Measurements from ENCODE around the gene TOGARAM1. TPM values are rescaled to one million over a fixed set of nuclear protein-coding genes. Genes with fewer than 3 reads are reported as not detected.

The TOGARAM1 gene
- total RNA-seq, 1 experiment from 2014 or later, result 5.9 TPM

DNA sequence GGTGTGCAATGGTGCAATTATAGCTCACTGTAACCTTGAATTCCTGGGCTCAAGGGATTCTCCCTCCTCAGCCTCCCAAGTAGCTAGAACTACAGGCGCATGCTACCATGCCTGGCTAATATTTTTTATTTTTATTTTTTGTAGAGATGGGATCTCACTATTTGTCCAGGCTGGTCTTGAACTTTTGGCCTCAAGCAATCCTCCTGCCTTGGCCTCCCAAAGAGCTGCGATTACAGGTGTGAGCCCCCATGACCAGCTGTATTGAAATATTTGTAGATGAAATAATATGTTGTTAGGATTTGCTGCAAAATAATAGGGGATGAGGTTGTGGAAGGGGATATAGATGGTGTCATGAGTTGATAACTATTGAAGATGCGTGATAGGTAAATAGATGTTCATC, 5.1 kb upstream of the TOGARAM1 start:
- POLR2A ChIA-PET, result no interaction called here

DNA sequence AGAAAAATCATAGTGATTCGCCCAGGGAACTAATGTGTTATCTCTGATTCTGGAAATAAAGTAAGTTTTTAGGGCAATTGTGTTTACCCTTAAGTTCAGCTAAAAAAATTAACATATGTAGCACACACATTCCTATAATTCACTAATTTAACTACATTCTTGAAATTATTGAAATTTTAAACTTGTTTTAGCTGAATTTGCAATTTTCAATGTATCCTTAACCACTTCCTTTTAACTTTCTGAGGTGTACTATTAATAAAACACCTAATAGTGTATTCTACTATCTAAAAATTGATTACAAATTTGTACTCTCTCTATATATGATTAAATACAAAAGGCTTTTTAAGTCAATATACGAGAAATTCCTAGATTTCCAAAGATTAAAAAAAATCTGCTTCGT, 2.5 kb upstream of the TOGARAM1 start:
- Mint-ChIP-seq H3K27me3 (ENCODE audit: insufficient read depth, unreplicated experiment) (no peaks in the 10 kb centered on the region), H3K4me1 (ENCODE audit: low read depth, unreplicated experiment) (peaks cover 7% of the 10 kb centered on the region), H3K9me3 (ENCODE audit: unreplicated experiment) (no peaks in the 10 kb centered on the region), H3K36me3 (ENCODE audit: insufficient read depth, unreplicated experiment) (no peaks in the 10 kb centered on the region), H3K4me3 (ENCODE audit: unreplicated experiment) (no peak overlapping the region), H3K27ac (ENCODE audit: unreplicated experiment) (no peak overlapping the region)
- Histone ChIP-seq H3K27me3 (replicated peaks; ENCODE audit: control insufficient read depth, insufficient read depth, low read length) (no peaks in the 10 kb centered on the region), H3K4me3 (ENCODE audit: low read depth, low read length) (no peak overlapping the region), H3K36me3 (ENCODE audit: control insufficient read depth, insufficient read depth, low read length) (no peaks in the 10 kb centered on the region), H3K9me3 (no peaks in the 10 kb centered on the region), H3K4me1 (no peaks in the 10 kb centered on the region)
- ChIA-PET CTCF (no interaction called here), POLR2A (no interaction called here)
- intact Hi-C loops (cut with micrococcal nuclease; ENCODE audit: unreplicated experiment), result no loop called here
- TF ChIP-seq, protein P1, sequence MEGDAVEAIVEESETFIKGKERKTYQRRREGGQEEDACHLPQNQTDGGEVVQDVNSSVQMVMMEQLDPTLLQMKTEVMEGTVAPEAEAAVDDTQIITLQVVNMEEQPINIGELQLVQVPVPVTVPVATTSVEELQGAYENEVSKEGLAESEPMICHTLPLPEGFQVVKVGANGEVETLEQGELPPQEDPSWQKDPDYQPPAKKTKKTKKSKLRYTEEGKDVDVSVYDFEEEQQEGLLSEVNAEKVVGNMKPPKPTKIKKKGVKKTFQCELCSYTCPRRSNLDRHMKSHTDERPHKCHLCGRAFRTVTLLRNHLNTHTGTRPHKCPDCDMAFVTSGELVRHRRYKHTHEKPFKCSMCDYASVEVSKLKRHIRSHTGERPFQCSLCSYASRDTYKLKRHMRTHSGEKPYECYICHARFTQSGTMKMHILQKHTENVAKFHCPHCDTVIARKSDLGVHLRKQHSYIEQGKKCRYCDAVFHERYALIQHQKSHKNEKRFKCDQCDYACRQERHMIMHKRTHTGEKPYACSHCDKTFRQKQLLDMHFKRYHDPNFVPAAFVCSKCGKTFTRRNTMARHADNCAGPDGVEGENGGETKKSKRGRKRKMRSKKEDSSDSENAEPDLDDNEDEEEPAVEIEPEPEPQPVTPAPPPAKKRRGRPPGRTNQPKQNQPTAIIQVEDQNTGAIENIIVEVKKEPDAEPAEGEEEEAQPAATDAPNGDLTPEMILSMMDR (IDR thresholded peaks at IDR 0.05; ENCODE audit: insufficient read depth in 1 of 2, low read depth in 1 of 2, low read length in 1 of 2, severe bottlenecking in 1 of 2, unreplicated experiment in 1 of 2), result no peak
- no TSS peak for BruUV-seq (replicated peaks)
- DNase-seq, result no peak

More for the DNA sequence above, 5.1 kb upstream of the TOGARAM1 start:
- H3K36me3 Mint-ChIP-seq (ENCODE audit: insufficient read depth, unreplicated experiment), result no peaks in the 10 kb centered on the region
- TF ChIP-seq, protein P1 (IDR thresholded peaks at IDR 0.05; ENCODE audit: insufficient read depth in 1 of 2, low read depth in 1 of 2, low read length in 1 of 2, severe bottlenecking in 1 of 2, unreplicated experiment in 1 of 2), result no peak
- Histone ChIP-seq H3K4me1 (no peaks in the 10 kb centered on the region), H3K27me3 (replicated peaks; ENCODE audit: control insufficient read depth, insufficient read depth, low read length) (no peaks in the 10 kb centered on the region), H3K36me3 (ENCODE audit: control insufficient read depth, insufficient read depth, low read length) (no peaks in the 10 kb centered on the region), H3K4me3 (ENCODE audit: low read depth, low read length) (no peak overlapping the region), H3K9me3 (no peaks in the 10 kb centered on the region)
- no peaks in the 10 kb centered on the region for H3K9me3 Mint-ChIP-seq (ENCODE audit: unreplicated experiment)
- no peaks in the 10 kb centered on the region for H3K27me3 Mint-ChIP-seq (ENCODE audit: insufficient read depth, unreplicated experiment)
- CTCF ChIA-PET, result no interaction called here
- intact Hi-C loops (cut with micrococcal nuclease; ENCODE audit: unreplicated experiment), result no loop called here
- no peaks in the 10 kb centered on the region for H3K4me1 Mint-ChIP-seq (ENCODE audit: low read depth, unreplicated experiment)
- no TSS peak for BruUV-seq (replicated peaks)
- DNase-seq, result no peak
- H3K27ac Mint-ChIP-seq (ENCODE audit: unreplicated experiment), result no peak overlapping the region
- no peak overlapping the region for H3K4me3 Mint-ChIP-seq (ENCODE audit: unreplicated experiment)

DNA sequence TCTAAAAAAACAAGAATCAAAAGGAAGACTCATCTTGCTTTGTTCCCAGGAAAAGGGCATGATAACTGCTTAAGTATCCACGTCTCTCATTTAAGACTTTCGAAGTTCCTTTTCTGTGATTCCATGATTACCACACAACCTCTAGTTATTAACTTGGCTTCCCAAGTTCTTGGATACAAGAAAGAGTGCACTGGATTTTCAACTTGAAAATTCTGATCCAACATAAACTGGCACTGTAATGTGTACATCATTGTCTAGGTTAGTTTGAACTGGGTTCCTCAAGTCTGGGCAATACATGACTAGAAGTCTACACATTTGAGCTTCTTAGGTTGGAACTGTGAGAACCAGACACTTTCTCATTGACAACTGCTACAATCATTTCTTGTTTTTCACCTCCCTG, 1.8 kb upstream of the TOGARAM1 start:
- H3K4me3 ChIP-seq (ENCODE audit: low read depth, low read length), result peak overlapping the region; percentile 63
- H3K27ac Mint-ChIP-seq (ENCODE audit: unreplicated experiment), result no peak overlapping the region
- no TSS peak for BruUV-seq (replicated peaks)
- intact Hi-C loops (cut with micrococcal nuclease; ENCODE audit: unreplicated experiment), result loop anchor here (5.0 kb wide), 3 partner anchors 48 to 292 kb away; partner anchors contain the start of genes MIS18BP1 and PRPF39
- CTCF ChIA-PET, result no interaction called here
- no peaks in the 10 kb centered on the region for H3K36me3 Mint-ChIP-seq (ENCODE audit: insufficient read depth, unreplicated experiment)
- no peaks in the 10 kb centered on the region for H3K36me3 ChIP-seq (ENCODE audit: control insufficient read depth, insufficient read depth, low read length)
- no peaks in the 10 kb centered on the region for H3K4me1 ChIP-seq
- H3K9me3 ChIP-seq, result no peaks in the 10 kb centered on the region
- peak overlapping the region; percentile 24 for H3K4me3 Mint-ChIP-seq (ENCODE audit: unreplicated experiment)
- POLR2A ChIA-PET, result no interaction called here
- H3K27me3 ChIP-seq (replicated peaks; ENCODE audit: control insufficient read depth, insufficient read depth, low read length), result no peaks in the 10 kb centered on the region
- H3K4me1 Mint-ChIP-seq (ENCODE audit: low read depth, unreplicated experiment), result peaks cover 8% of the 10 kb centered on the region
- no peak for DNase-seq
- TF ChIP-seq, protein P1 (IDR thresholded peaks at IDR 0.05; ENCODE audit: insufficient read depth in 1 of 2, low read depth in 1 of 2, low read length in 1 of 2, severe bottlenecking in 1 of 2, unreplicated experiment in 1 of 2), result no peak
- H3K9me3 Mint-ChIP-seq (ENCODE audit: unreplicated experiment), result no peaks in the 10 kb centered on the region
- no peaks in the 10 kb centered on the region for H3K27me3 Mint-ChIP-seq (ENCODE audit: insufficient read depth, unreplicated experiment)

Measured in Caco-2 (cell line).